Activated CD8-positive, alpha-beta memory T cell treated with anti-CD3 and anti-CD28 coated beads, Interleukin-2, amount 10 ng/mL, durations not matched to agents 7 days and 5 days (primary cell): ENCODE measurements around the gene OR6J1. TPM values are rescaled to one million over a fixed set of nuclear protein-coding genes. Genes with fewer than 3 reads are reported as not detected.
"Not testable (repeated sequence)": the region's sequence is repeated elsewhere in the genome, so short reads cannot be mapped to it uniquely, and the experiment has no call there.

Experiments used
- ATAC-seq: fragments of 150-1000 bp; cut with Tn5 transposase; one replicate; pipeline ENCODE4 v1.10.0; 2021; ENCODE audit warnings: moderate library complexity
- CTCF ChIA-PET: fragments of 350-600 bp; sonication (Branson Sonifier 250); formaldehyde crosslinking; loops from one replicate; lab custom pipeline; 2021; ENCODE audit warnings: antibody characterized with exemption; lab: Charles Lee
- DNase-seq: peaks from one replicate; pipeline ENCODE4 v3.0.0-alpha.2; 2020
- H3K27ac Mint-ChIP-seq: one replicate; pipeline ENCODE4 v1.8.0; 2021; ENCODE audit warnings: mild to moderate bottlenecking, mixed read lengths
- H3K27me3 Mint-ChIP-seq: one replicate; pipeline ENCODE4 v1.8.0; 2021; ENCODE audit warnings: mixed read lengths
- H3K36me3 Mint-ChIP-seq: one replicate; pipeline ENCODE4 v1.8.0; 2021; ENCODE audit warnings: mild to moderate bottlenecking, mixed read lengths
- H3K4me1 Mint-ChIP-seq: one replicate; pipeline ENCODE4 v1.8.0; 2021; ENCODE audit warnings: mixed read lengths
- H3K4me3 Mint-ChIP-seq: one replicate; pipeline ENCODE4 v1.8.0; 2021; ENCODE audit warnings: mild to moderate bottlenecking, moderate library complexity, mixed read lengths
- H3K9me3 Mint-ChIP-seq: one replicate; pipeline ENCODE4 v1.8.0; 2022; ENCODE audit warnings: low read depth, mixed read lengths
- total RNA-seq, 2 experiments: library from RNA; stranded (reverse); gene quantifications; one replicate each; pipeline ENCODE4 v1.2.3, GENCODE V29; 2021

Gene OR6J1
- total RNA-seq: not detected

DNA sequence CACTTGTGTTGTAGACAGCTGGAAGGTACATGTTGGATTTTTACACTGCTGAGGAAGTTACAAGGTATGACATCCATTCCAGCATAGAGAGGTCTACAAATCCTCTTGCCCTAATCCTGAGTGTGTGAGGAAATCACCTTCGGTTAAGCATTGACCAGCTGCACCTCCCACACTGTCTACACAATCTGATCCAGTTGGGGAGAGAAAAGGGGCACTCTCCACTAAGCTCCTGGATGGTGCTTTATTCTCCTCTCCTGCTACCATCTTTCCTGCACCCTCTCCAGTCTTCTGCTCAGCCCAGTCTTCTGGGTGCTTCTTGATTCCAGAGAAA, at the start of gene OR6J1:
TSS of gene OR6J1 (minus strand) at position 48 of the 331 bp plus-strand sequence. CDS start 9,541 bp downstream, outside the sequence.
- no peaks in the 10 kb centered on the region for H3K9me3 Mint-ChIP-seq

GRCh38 chr14:22692194-22692593, 48.0 kb upstream of the OR6J1 start:
- peaks cover 71% of the 10 kb centered on the region for H3K27me3 Mint-ChIP-seq
- no peak for ATAC-seq

More for the DNA sequence above, at the start of gene OR6J1:
- DNase-seq (no peak), ATAC-seq (no peak)
- no peaks in the 10 kb centered on the region for H3K36me3 Mint-ChIP-seq
- CTCF ChIA-PET: interaction anchor here (1.0 to 2.1 kb wide), 5 partner anchors 8 to 88 kb away, joined by 3 to 4 read pairs (median 4); no protein-coding TSS in a partner anchor
- H3K27me3 Mint-ChIP-seq: no peaks in the 10 kb centered on the region
- H3K4me3 Mint-ChIP-seq: no peak within 1 kb of the TSS
- H3K4me1 Mint-ChIP-seq: peaks cover 4% of the 10 kb centered on the region
- H3K27ac Mint-ChIP-seq: no peak within 1 kb of the TSS

DNA sequence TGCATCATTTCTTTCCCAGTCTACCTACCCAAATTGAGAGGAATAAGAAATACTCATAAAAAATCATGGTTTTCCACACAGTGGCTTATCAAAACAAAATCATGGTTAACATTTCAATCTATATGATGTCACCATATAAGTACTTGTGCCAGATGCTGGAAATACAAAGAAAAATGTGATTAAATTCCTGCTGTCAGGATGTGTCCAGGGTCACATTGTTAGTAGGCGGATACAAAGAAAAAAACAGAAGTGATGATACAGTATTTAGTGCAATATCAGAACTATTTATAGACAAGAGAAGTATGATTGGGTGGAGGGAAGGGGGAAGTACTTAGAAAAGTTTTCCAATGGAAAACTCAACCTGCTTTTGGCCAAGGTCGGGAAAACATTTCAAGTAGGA, 47.0 kb upstream of the OR6J1 start:
- DNase-seq: no peak
- no peak for ATAC-seq
- Mint-ChIP-seq H3K4me1 (peaks cover 1% of the 10 kb centered on the region), H3K27me3 (peaks cover 76% of the 10 kb centered on the region), H3K9me3 (peaks cover 3% of the 10 kb centered on the region), H3K4me3 (no peak overlapping the region), H3K27ac (no peak overlapping the region), H3K36me3 (peaks cover 4% of the 10 kb centered on the region)
- CTCF ChIA-PET: no interaction called here

More at GRCh38 chr14:22692194-22692593, 48.0 kb upstream of the OR6J1 start:
- CTCF ChIA-PET: no interaction called here
- DNase-seq: no peak
- Mint-ChIP-seq H3K36me3 (peaks cover 4% of the 10 kb centered on the region), H3K4me1 (peaks cover 1% of the 10 kb centered on the region), H3K4me3 (no peak overlapping the region), H3K27ac (no peak overlapping the region), H3K9me3 (peaks cover 3% of the 10 kb centered on the region)

DNA sequence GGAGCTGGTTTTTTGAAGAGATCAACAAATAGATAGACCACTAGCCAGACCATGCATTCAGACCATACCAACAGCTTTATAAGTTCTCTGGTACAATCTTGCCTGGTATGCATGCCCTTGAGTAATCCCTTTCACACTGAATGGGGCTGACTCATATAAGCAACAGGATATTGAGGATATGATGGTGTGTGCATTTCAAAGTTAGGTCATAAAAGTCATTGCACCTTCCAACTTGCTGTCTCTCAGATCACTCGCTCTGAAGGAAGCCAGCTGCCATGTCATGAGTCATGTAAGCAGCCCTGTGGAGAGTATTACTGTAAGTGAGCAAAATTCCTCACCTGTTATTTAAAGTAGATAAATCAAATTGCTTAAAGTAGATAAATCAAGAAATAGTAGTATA, 45.0 kb upstream of the OR6J1 start:
- peaks cover 4% of the 10 kb centered on the region for H3K36me3 Mint-ChIP-seq
- DNase-seq: no peak
- H3K4me3 Mint-ChIP-seq: no peak overlapping the region
- peaks cover 1% of the 10 kb centered on the region for H3K4me1 Mint-ChIP-seq
- peak; percentile 45 for ATAC-seq
- peaks cover 84% of the 10 kb centered on the region for H3K27me3 Mint-ChIP-seq
- H3K9me3 Mint-ChIP-seq: peaks cover 3% of the 10 kb centered on the region
- CTCF ChIA-PET: interaction anchor here (0.9 kb wide), 1 partner anchor 45 kb away, joined by 3 read pairs; the partner anchor contains the start of gene OR6J1
- no peak overlapping the region for H3K27ac Mint-ChIP-seq

GRCh38 chr14:22687969-22688368, 43.8 kb upstream of the OR6J1 start:
- H3K27ac Mint-ChIP-seq, CTCF ChIA-PET: not testable (repeated sequence)

GRCh38 chr14:22686176-22686611, 42.0 kb upstream of the OR6J1 start:
- H3K9me3 Mint-ChIP-seq, DNase-seq, H3K4me3 Mint-ChIP-seq, ATAC-seq, H3K4me1 Mint-ChIP-seq, H3K27ac Mint-ChIP-seq, H3K36me3 Mint-ChIP-seq, CTCF ChIA-PET: not testable (repeated sequence)
- H3K27me3 Mint-ChIP-seq: peaks cover 77% of the 10 kb centered on the region

More at GRCh38 chr14:22687969-22688368, 43.8 kb upstream of the OR6J1 start:
- not testable (repeated sequence) for ATAC-seq, H3K4me1 Mint-ChIP-seq, H3K9me3 Mint-ChIP-seq, H3K4me3 Mint-ChIP-seq, DNase-seq, H3K36me3 Mint-ChIP-seq
- peaks cover 83% of the 10 kb centered on the region for H3K27me3 Mint-ChIP-seq

DNA sequence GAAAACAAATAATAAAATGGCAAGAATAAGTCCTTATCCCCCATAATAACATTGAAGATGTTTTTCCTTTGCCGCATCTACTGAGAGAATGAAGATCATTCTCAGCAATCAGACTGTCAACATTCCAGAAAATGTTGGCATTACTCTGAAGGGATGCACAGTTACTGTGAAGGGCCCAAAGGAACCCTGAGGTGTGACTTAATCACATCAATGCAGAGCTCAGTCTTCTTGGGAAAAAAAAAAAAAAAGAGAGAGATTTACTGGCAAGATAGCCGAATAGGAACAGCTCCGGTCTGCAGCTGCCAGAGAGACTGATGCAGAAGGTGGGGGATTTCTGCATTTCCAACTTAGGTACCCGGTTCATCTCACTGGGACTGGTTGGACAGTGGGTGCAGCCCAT, 41.3 kb upstream of the OR6J1 start:
- no peaks in the 10 kb centered on the region for H3K9me3 Mint-ChIP-seq
- H3K4me3 Mint-ChIP-seq: no peak overlapping the region
- peaks cover 1% of the 10 kb centered on the region for H3K4me1 Mint-ChIP-seq
- peaks cover 2% of the 10 kb centered on the region for H3K36me3 Mint-ChIP-seq
- no peak for ATAC-seq
- H3K27ac Mint-ChIP-seq: no peak overlapping the region
- no peak for DNase-seq
- H3K27me3 Mint-ChIP-seq: peaks cover 70% of the 10 kb centered on the region
- CTCF ChIA-PET: no interaction called here

DNA sequence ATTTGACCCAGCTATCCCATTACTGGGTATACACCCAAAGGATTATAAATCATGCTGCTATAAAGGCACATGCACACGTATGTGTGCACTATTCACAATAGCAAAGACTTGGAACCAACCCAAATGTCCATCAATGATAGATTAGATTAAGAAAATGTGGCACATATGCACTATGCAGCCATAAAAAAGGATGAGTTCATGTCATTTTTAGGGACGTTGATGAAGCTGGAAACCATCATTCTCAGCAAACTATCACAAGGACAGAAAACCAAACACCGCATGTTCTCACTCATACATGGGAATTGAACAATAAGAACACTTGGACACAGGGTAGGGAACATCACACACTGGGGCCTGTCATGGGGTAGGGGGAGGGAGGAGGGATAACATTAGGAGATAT, 39.3 kb upstream of the OR6J1 start:
- ATAC-seq, H3K4me1 Mint-ChIP-seq, H3K27ac Mint-ChIP-seq, CTCF ChIA-PET, H3K4me3 Mint-ChIP-seq, H3K36me3 Mint-ChIP-seq, DNase-seq, H3K9me3 Mint-ChIP-seq: not testable (repeated sequence)
- peaks cover 71% of the 10 kb centered on the region for H3K27me3 Mint-ChIP-seq

- no peak overlapping the region for H3K4me3 Mint-ChIP-seq
- H3K36me3 Mint-ChIP-seq: no peaks in the 10 kb centered on the region
- CTCF ChIA-PET: no interaction called here
- no peaks in the 10 kb centered on the region for H3K9me3 Mint-ChIP-seq
- ATAC-seq: no peak
- no peak for DNase-seq
- no peaks in the 10 kb centered on the region for H3K4me1 Mint-ChIP-seq
- peaks cover 49% of the 10 kb centered on the region for H3K27me3 Mint-ChIP-seq
- H3K27ac Mint-ChIP-seq: no peak overlapping the region
These were observed 34.1 kb upstream of the OR6J1 start for GRCh38 chr14:22678221-22678620.

DNA sequence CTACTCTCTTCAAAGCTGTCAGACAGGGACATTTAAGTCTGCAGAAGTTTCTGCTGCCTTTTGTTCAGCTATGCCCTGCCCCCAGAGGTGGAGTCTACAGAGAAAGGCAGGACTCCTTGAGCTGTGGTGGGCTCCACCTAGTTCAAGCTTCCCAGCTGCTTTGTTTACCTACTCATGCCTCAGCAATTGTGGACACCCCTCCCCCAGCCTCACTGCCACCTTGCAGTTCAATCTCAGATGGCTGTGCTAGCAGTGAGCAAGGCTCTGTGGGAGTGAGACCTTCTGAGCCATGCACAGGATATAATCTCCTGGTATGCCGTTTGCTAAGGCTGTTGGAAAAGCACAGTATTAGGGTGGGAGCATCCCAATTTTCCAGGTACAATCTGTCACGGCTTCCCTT, 33.4 kb upstream of the OR6J1 start:
- H3K36me3 Mint-ChIP-seq, CTCF ChIA-PET, H3K4me1 Mint-ChIP-seq, H3K9me3 Mint-ChIP-seq, ATAC-seq, H3K4me3 Mint-ChIP-seq, H3K27ac Mint-ChIP-seq, DNase-seq: not testable (repeated sequence)
- H3K27me3 Mint-ChIP-seq: peaks cover 45% of the 10 kb centered on the region

DNA sequence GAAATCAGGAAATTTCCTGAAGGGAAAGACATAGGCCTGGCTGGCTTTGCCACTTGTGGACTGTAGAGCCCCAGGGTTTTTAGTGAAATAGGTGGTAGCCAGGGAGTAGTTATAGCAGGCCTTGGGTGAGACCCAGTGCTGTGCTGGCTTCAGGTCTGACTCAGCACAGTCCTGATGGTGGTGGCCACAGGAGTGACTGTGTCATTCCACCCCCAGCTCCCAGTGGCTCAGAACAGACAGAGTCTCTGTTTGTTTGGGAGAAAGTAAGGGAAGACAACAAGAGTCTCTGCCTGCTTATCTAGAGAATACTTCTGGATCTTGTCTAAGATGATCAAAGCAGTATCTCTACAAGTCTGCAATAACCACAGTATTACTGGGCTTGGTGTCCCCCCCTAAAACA, 27.5 kb upstream of the OR6J1 start:
- H3K27ac Mint-ChIP-seq: no peak overlapping the region
- H3K9me3 Mint-ChIP-seq: no peaks in the 10 kb centered on the region
- CTCF ChIA-PET: interaction anchor here (1.3 kb wide), 1 partner anchor 60 kb away, joined by 3 read pairs; no protein-coding TSS in a partner anchor
- no peak for DNase-seq
- H3K27me3 Mint-ChIP-seq: peaks cover 17% of the 10 kb centered on the region
- no peaks in the 10 kb centered on the region for H3K36me3 Mint-ChIP-seq
- H3K4me1 Mint-ChIP-seq: peaks cover 5% of the 10 kb centered on the region
- peak; percentile 27 for ATAC-seq
- no peak overlapping the region for H3K4me3 Mint-ChIP-seq

- Mint-ChIP-seq H3K4me3 (no peak overlapping the region), H3K4me1 (peaks cover 5% of the 10 kb centered on the region), H3K36me3 (no peaks in the 10 kb centered on the region), H3K27ac (no peak overlapping the region), H3K9me3 (no peaks in the 10 kb centered on the region), H3K27me3 (peaks cover 8% of the 10 kb centered on the region)
- no peak for DNase-seq
- CTCF ChIA-PET: interaction anchor here (0.7 kb wide), 1 partner anchor 16 kb away, joined by 3 read pairs; no protein-coding TSS in a partner anchor
- ATAC-seq: no peak
These were observed 24.7 kb upstream of the OR6J1 start for GRCh38 chr14:22668863-22669262.

DNA sequence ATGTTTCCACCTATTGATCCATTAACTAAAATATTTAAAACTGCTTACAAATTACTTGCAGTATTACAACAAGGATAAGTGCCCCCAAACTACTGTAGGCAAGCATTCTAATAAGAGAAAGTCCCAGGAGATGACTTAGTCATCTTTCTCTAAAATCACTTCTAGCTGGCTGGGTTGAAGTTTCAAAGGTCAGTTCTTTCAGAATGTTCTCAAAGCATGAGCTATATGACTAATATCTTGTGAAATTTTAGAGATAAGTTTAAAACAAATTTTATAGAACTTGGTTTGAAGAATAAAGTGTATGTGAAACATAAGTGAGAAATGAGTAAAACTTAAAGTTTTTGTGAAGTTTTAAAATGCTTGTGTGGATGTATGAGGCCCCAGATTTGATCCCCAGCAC, 24.3 kb upstream of the OR6J1 start:
- ATAC-seq: no peak
- Mint-ChIP-seq H3K27me3 (peaks cover 5% of the 10 kb centered on the region), H3K36me3 (no peaks in the 10 kb centered on the region), H3K9me3 (no peaks in the 10 kb centered on the region), H3K27ac (no peak overlapping the region), H3K4me1 (peaks cover 5% of the 10 kb centered on the region), H3K4me3 (no peak overlapping the region)
- no peak for DNase-seq
- CTCF ChIA-PET: interaction anchor here (0.7 to 1.3 kb wide), 2 partner anchors 9 to 15 kb away, joined by 3 read pairs; no protein-coding TSS in a partner anchor

DNA sequence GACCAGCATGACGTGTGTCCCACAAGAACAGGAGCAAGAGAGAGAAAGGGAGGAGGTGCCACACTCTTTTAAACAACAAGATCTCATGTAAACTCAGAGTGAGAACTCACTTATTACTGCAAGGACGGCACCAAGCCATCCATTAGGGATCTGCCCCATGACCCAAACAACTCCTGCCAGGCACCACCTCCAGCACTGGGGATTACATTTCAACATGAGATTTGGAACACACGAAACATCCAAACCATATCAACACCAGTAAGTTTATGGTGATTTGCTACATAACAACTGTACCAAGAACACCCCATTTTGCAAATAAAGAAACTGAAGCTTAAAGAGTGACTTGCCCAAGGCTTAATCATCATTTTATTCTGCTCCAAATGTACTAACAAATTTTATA, 23.7 kb upstream of the OR6J1 start:
- Mint-ChIP-seq H3K27ac (no peak overlapping the region), H3K4me3 (no peak overlapping the region), H3K4me1 (peaks cover 5% of the 10 kb centered on the region), H3K9me3 (no peaks in the 10 kb centered on the region), H3K36me3 (no peaks in the 10 kb centered on the region), H3K27me3 (peaks cover 3% of the 10 kb centered on the region)
- DNase-seq (no peak), ATAC-seq (no peak)
- CTCF ChIA-PET: interaction anchor here (1.3 kb wide), 1 partner anchor 8 kb away, joined by 3 read pairs; no protein-coding TSS in a partner anchor
